ENCODE results near the gene UBC.

Gene UBC

DNA sequence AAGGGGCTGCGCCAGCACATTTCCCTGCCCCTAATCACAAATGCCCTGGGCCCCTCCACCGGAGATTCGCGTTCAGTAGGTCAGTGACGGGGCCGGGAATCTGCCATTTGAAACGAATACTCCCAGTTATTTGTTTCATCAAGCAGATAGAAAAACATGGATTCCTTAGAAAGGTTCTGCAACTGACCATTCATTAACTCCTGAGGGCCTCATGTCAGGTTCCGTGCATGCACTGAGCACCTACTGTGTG, 25.6 kb upstream of the UBC start:
- TF ChIP-seq POLR2AphosphoS5 (IDR thresholded peaks at IDR 0.05; ENCODE audit: low read depth, low read length): 0 out of 2 replicates have a peak, but pooled peaks have one; percentile 3
- no peak for TF ChIP-seq FOXP2 (optimal IDR thresholded peaks at IDR 0.05; ENCODE audit: borderline replicate concordance, extremely low read depth, extremely low read length, insufficient read depth)
- TF ChIP-seq, protein P1, sequence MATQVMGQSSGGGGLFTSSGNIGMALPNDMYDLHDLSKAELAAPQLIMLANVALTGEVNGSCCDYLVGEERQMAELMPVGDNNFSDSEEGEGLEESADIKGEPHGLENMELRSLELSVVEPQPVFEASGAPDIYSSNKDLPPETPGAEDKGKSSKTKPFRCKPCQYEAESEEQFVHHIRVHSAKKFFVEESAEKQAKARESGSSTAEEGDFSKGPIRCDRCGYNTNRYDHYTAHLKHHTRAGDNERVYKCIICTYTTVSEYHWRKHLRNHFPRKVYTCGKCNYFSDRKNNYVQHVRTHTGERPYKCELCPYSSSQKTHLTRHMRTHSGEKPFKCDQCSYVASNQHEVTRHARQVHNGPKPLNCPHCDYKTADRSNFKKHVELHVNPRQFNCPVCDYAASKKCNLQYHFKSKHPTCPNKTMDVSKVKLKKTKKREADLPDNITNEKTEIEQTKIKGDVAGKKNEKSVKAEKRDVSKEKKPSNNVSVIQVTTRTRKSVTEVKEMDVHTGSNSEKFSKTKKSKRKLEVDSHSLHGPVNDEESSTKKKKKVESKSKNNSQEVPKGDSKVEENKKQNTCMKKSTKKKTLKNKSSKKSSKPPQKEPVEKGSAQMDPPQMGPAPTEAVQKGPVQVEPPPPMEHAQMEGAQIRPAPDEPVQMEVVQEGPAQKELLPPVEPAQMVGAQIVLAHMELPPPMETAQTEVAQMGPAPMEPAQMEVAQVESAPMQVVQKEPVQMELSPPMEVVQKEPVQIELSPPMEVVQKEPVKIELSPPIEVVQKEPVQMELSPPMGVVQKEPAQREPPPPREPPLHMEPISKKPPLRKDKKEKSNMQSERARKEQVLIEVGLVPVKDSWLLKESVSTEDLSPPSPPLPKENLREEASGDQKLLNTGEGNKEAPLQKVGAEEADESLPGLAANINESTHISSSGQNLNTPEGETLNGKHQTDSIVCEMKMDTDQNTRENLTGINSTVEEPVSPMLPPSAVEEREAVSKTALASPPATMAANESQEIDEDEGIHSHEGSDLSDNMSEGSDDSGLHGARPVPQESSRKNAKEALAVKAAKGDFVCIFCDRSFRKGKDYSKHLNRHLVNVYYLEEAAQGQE (IDR thresholded peaks at IDR 0.05; ENCODE audit: insufficient read depth in 1 of 2, low read depth in 2 of 2, low read length in 2 of 2): no peak

DNA sequence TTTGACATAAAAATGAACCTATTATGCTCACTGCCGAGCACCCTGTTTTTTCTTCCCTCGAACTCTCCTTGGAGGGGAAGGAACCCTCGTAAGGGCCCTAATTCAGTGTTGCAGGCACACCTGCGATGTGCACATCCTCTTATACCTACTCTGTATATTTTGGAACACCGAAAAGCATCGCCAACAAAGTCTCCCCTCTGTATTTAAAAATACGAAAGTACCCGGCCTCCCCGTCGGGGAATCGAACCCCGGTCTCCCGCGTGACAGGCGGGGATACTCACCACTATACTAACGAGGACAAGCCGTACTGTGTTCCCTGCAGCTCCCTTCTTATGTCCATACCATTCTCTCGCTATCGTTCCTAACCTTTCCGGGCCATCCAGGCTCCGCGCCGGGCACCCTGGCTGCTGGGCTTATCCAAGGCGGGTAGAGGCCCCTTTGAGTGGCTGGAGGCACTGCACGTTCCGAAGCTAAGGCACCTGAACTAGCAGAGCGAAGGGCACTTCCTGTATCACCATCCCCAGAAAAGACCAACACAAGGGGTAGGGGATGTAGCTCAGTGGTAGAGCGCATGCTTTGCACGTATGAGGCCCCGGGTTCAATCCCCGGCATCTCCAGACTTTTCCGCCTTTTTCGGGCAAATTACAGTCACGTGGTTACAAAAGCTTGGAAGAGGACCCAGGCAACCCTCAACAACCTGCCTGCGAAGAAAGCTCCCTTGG, 25.1 kb upstream of the UBC start:
- TF ChIP-seq POLR2AphosphoS5 (IDR thresholded peaks at IDR 0.05; ENCODE audit: low read depth, low read length) (peak; percentile 79; the same call in 1 of the 2 replicates), FOXP2 (optimal IDR thresholded peaks at IDR 0.05; ENCODE audit: borderline replicate concordance, extremely low read depth, extremely low read length, insufficient read depth) (no peak), SIN3A (IDR thresholded peaks at IDR 0.05; ENCODE audit: borderline replicate concordance, insufficient read depth, low read length) (peak; percentile 96; the same call in 1 of the 2 replicates), TAF1 (IDR thresholded peaks at IDR 0.05; ENCODE audit: borderline replicate concordance, insufficient read depth, low read length) (0 out of 2 replicates have a peak, but pooled peaks have one; percentile 59)
- TF ChIP-seq, protein P1 (IDR thresholded peaks at IDR 0.05; ENCODE audit: insufficient read depth in 1 of 2, low read depth in 2 of 2, low read length in 2 of 2): peak in 1 of 2 experiments; percentile 52; a peak in 1 of 4 replicates

DNA sequence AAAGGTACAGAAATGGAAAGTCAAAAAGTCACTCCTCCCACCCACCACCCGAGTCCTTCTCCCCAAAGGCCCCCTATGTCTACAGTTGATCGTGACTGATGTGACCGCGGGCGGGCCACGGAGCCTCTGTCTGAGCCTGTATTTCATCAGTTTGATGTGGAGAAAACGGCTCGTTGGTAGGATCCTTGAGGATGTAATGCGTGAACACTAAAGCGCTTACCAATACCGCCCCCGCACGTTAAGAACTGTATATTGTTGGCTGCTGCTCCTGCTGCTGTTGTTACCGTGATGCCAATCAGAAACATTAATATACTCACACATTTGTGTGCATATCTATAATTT, 24.6 kb upstream of the UBC start:
- TF ChIP-seq SIN3A (IDR thresholded peaks at IDR 0.05; ENCODE audit: borderline replicate concordance, insufficient read depth, low read length) (no peak), FOXP2 (optimal IDR thresholded peaks at IDR 0.05; ENCODE audit: borderline replicate concordance, extremely low read depth, extremely low read length, insufficient read depth) (no peak), TAF1 (IDR thresholded peaks at IDR 0.05; ENCODE audit: borderline replicate concordance, insufficient read depth, low read length) (no peak)

DNA sequence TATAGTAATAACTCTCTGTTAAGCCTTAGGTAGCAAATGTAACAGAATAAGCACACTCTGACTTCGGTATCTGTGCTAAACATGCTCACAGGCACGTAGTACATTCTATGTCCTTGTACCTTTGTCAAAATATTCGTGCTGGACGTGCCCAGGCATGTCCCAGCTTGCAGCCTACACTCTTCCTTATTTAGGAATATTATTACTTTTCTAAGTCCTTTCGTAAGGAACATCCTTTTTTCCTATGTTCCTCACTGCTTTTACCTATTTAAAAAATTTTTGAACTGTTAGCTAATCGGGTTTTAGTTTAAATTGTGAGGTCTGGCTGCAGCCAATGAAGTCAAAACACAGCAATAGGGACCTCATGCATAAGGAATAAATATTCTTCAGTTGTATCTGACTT, 24.1 kb upstream of the UBC start:
- TF ChIP-seq POLR2AphosphoS5 (IDR thresholded peaks at IDR 0.05; ENCODE audit: low read depth, low read length): no peak
- TF ChIP-seq, protein P1 (IDR thresholded peaks at IDR 0.05; ENCODE audit: insufficient read depth in 1 of 2, low read depth in 2 of 2, low read length in 2 of 2): no peak
- TF ChIP-seq FOXP2 (optimal IDR thresholded peaks at IDR 0.05; ENCODE audit: borderline replicate concordance, extremely low read depth, extremely low read length, insufficient read depth): no peak
- no peak for TF ChIP-seq TAF1 (IDR thresholded peaks at IDR 0.05; ENCODE audit: borderline replicate concordance, insufficient read depth, low read length)

DNA sequence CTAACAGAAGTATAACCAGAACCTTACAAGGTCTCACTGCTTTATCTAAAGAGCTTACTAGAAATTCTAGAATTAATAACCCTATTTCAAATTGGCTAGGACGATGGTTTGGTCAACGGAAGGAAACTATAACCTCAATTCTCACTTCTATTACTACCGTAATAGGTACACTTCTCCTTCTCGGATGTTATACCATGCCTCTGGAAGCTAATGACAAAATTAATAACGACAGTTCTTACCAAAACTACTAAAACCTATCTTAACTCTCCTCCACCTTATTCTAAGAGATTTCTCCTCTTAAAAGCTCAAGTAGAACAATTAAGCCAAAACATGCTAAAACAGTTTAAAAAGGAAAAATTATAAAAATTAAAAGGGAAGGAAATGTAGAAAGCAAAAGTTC, 23.7 kb upstream of the UBC start:
- TF ChIP-seq, protein P1 (IDR thresholded peaks at IDR 0.05; ENCODE audit: insufficient read depth in 1 of 2, low read depth in 2 of 2, low read length in 2 of 2): no peak
- TF ChIP-seq SIN3A (IDR thresholded peaks at IDR 0.05; ENCODE audit: borderline replicate concordance, insufficient read depth, low read length): no peak
- TF ChIP-seq POLR2AphosphoS5 (IDR thresholded peaks at IDR 0.05; ENCODE audit: low read depth, low read length): no peak
- no peak for TF ChIP-seq FOXP2 (optimal IDR thresholded peaks at IDR 0.05; ENCODE audit: borderline replicate concordance, extremely low read depth, extremely low read length, insufficient read depth)

All from PFSK-1 (cell line).